ENCODE measurements around the gene NQO1. TPM values are rescaled to one million over a fixed set of nuclear protein-coding genes. Genes with fewer than 3 reads are reported as not detected.

NQO1 gene
- total and polyA plus RNA-seq, 2 of the 13 experiments (the other 11 are each of a cell fraction or from before 2014, with no cell fraction given): 464 to 1,060 TPM

- TF ChIP-seq THAP7 (CRISPR knock-in tag; IDR thresholded peaks at IDR 0.05) (no peak), ZNF367 (CRISPR knock-in tag; IDR thresholded peaks at IDR 0.05; ENCODE audit: borderline replicate concordance) (peak; percentile 44; the same call in 1 of the 2 replicates), ZNF850 (CRISPR knock-in tag; conservative IDR thresholded peaks at IDR 0.05) (no peak), GMEB1 (CRISPR knock-in tag; IDR thresholded peaks at IDR 0.05; ENCODE audit: borderline replicate concordance) (peak; percentile 87), MBNL3 (CRISPR knock-in tag; conservative IDR thresholded peaks at IDR 0.05) (no peak), SOX5 (CRISPR knock-in tag; IDR thresholded peaks at IDR 0.05; ENCODE audit: borderline replicate concordance) (peak; percentile 52; the same call in 1 of the 2 replicates), CERS6 (CRISPR knock-in tag; IDR thresholded peaks at IDR 0.05) (peak; percentile 20; the same call in 1 of the 2 replicates), ASH2L (IDR thresholded peaks at IDR 0.05; ENCODE audit: insufficient read length, low read depth, low read length) (peak; percentile 85), FOXK1 (CRISPR knock-in tag; IDR thresholded peaks at IDR 0.05; ENCODE audit: borderline replicate concordance, low read depth) (peak; percentile 63; the same call in 1 of the 2 replicates), SOX13 (IDR thresholded peaks at IDR 0.05) (no peak), SOX13 (CRISPR knock-in tag; conservative IDR thresholded peaks at IDR 0.05 in 1 of 2, IDR thresholded peaks at IDR 0.05 in 1 of 2) (peak in 1 of 2 experiments; percentile 46; a peak in 2 of 4 replicates), HMGA1 (CRISPR knock-in tag; conservative IDR thresholded peaks at IDR 0.05) (no peak), KLF15 (CRISPR knock-in tag; IDR thresholded peaks at IDR 0.05; ENCODE audit: borderline replicate concordance) (no peak), ISX (CRISPR knock-in tag; conservative IDR thresholded peaks at IDR 0.05) (no peak; the same call in 1 of the 2 replicates), PHF5A (CRISPR knock-in tag; IDR thresholded peaks at IDR 0.05; ENCODE audit: low read depth, unreplicated experiment) (peak; percentile 95), HNF1B (CRISPR knock-in tag; IDR thresholded peaks at IDR 0.05) (peak; percentile 98), ARNT (IDR thresholded peaks at IDR 0.05) (no peak), MTERF4 (CRISPR knock-in tag; IDR thresholded peaks at IDR 0.05) (no peak), RBAK (CRISPR knock-in tag; IDR thresholded peaks at IDR 0.05) (peak; percentile 41; the same call in 1 of the 2 replicates), ZNF704 (CRISPR knock-in tag; IDR thresholded peaks at IDR 0.05; ENCODE audit: borderline replicate concordance) (peak; percentile 96), ZNF777 (CRISPR knock-in tag; IDR thresholded peaks at IDR 0.05) (no peak; the same call in 1 of the 2 replicates)
These were observed 28.3 kb upstream of the NQO1 start, which contains the start of gene NOB1 (continued) for GRCh38 chr16:69754469-69755310.

Measured in HepG2 (cell line).